Natural killer cell (primary cell): ENCODE results near the gene NYAP2. TPM values are rescaled to one million over a fixed set of nuclear protein-coding genes. Genes with fewer than 3 reads are reported as not detected.

ENCODE experiments used
- ATAC-seq, 3 donors: fragments of 150-1000 bp in 2 of 3; fragments of 200-7000 bp in 1 of 3; cut with Tn5 transposase; 1 replicate in 1 of 3; 2 replicates in 2 of 3; pipeline ENCODE4 v1.10.0; 2021; ENCODE audit warnings: mild to moderate bottlenecking in 2 of 3, moderate library complexity in 2 of 3
- DNase-seq, 2 donors: peaks; one replicate each; pipeline versions ENCODE4 v3.0.0 to v3.0.0-alpha.2; 2013 to 2021; ENCODE audit warnings: mixed read lengths in 1 of 2
- H3K27ac ChIP-seq: one replicate; pipeline ENCODE4 v1.5.1; 2013; ENCODE audit warnings: mild to moderate bottlenecking, low read length
- H3K27me3 ChIP-seq: one replicate; pipeline ENCODE4 v1.6.1; 2013; ENCODE audit warnings: low read length; ENCODE audit not compliant: control insufficient read depth, insufficient read depth
- H3K36me3 ChIP-seq: one replicate; pipeline ENCODE4 v1.6.1; 2013; ENCODE audit warnings: low read length; ENCODE audit not compliant: control insufficient read depth, insufficient read depth
- H3K4me1 ChIP-seq: one replicate; pipeline ENCODE4 v1.6.1; 2013; ENCODE audit warnings: low read length; ENCODE audit not compliant: control insufficient read depth, insufficient read depth
- H3K4me3 ChIP-seq: one replicate; pipeline ENCODE4 v1.5.1; 2013; ENCODE audit warnings: low read length
- H3K9me3 ChIP-seq: one replicate; pipeline ENCODE4 v1.6.1; 2013; ENCODE audit warnings: low read length; ENCODE audit not compliant: control insufficient read depth, insufficient read depth
- H3K27ac Mint-ChIP-seq, 2 donors: one replicate each; pipeline ENCODE4 v1.8.0; 2022; ENCODE audit warnings: mild to moderate bottlenecking in 2 of 2, mixed read lengths in 2 of 2, moderate library complexity in 1 of 2
- H3K27me3 Mint-ChIP-seq, 2 donors: one replicate each; pipeline ENCODE4 v1.8.0; 2022; ENCODE audit warnings: low read depth in 2 of 2, mixed read lengths in 2 of 2
- H3K36me3 Mint-ChIP-seq: one replicate; pipeline ENCODE4 v1.8.0; 2022; ENCODE audit warnings: mixed read lengths
- H3K4me1 Mint-ChIP-seq, 2 donors: one replicate each; pipeline ENCODE4 v1.8.0; 2022; ENCODE audit warnings: mixed read lengths in 2 of 2
- H3K4me3 Mint-ChIP-seq: one replicate; pipeline ENCODE4 v1.8.0; 2022; ENCODE audit warnings: mild to moderate bottlenecking, moderate library complexity, mixed read lengths
- H3K9me3 Mint-ChIP-seq, 2 donors: one replicate each; pipeline ENCODE4 v1.8.0; 2022; ENCODE audit warnings: mixed read lengths in 2 of 2
- CTCF ChIP-seq: fragments of 200-600 bp; IDR thresholded peaks from one replicate; pipeline ENCODE4 v1.8.0; 2022; ENCODE audit warnings: antibody characterized with exemption
- WGBS: methylation state at CpG from one replicate; pipeline ENCODE4 v1.1.7; 2013; ENCODE audit warnings: missing lambda C conversion rate; ENCODE audit not compliant: insufficient coverage; 5-methylcytosine and 5-hydroxymethylcytosine counted together
- intact Hi-C: fragments of 100-400 bp; cut with micrococcal nuclease; formaldehyde crosslinking; loops from one replicate; pipeline ENCODE4 v1.14.2; 2022
- total RNA-seq, 4 donors: library from RNA; stranded (reverse); fragments of 120-200 nt in 1 of 4; gene quantifications; one replicate each; pipeline versions ENCODE4 v1.2.3 to v1.2.4, GENCODE V29; 2013 to 2022

The NYAP2 gene
- total RNA-seq, 3 donors from 2014 or later (not counting 1 experiment from before 2014, with no cell fraction given): 0.14 TPM; not detected in 2

- no peak overlapping the region for H3K27ac Mint-ChIP-seq
- Histone ChIP-seq H3K9me3 (no peaks in the 10 kb centered on the region), H3K4me1 (no peaks in the 10 kb centered on the region), H3K36me3 (no peaks in the 10 kb centered on the region), H3K27me3 (no peaks in the 10 kb centered on the region), H3K27ac (no peak overlapping the region), H3K4me3 (no peak overlapping the region)
- peaks cover 2% of the 10 kb centered on the region in 2 donors for H3K9me3 Mint-ChIP-seq
- DNase-seq (no peak), ATAC-seq (no peak)
- WGBS: 79% methylated on average over 4 of the region's 4 CpGs
- no peak overlapping the region for H3K4me3 Mint-ChIP-seq
- H3K27me3 Mint-ChIP-seq: peaks cover 10 to 14% of the 10 kb centered on the region in 2 donors
- no peaks in the 10 kb centered on the region for H3K4me1 Mint-ChIP-seq
- no peak for TF ChIP-seq CTCF
- intact Hi-C loops: no loop called here
- no peaks in the 10 kb centered on the region for H3K36me3 Mint-ChIP-seq
These were observed 17.9 kb upstream of the NYAP2 start for GRCh38 chr2:225381609-225382008.

GRCh38 chr2:225398372-225398771 is 1.1 kb upstream of the NYAP2 start:
- H3K9me3 Mint-ChIP-seq: peaks cover 0 to 2% of the 10 kb centered on the region in 2 donors
- intact Hi-C loops: no loop called here
- no peaks in the 10 kb centered on the region for H3K36me3 Mint-ChIP-seq
- Histone ChIP-seq H3K36me3 (no peaks in the 10 kb centered on the region), H3K4me1 (no peaks in the 10 kb centered on the region), H3K9me3 (no peaks in the 10 kb centered on the region), H3K27me3 (peaks cover 3% of the 10 kb centered on the region), H3K27ac (no peak overlapping the region), H3K4me3 (no peak overlapping the region)
- H3K27me3 Mint-ChIP-seq: peaks cover 0 to 15% of the 10 kb centered on the region in 2 donors
- TF ChIP-seq CTCF: no peak
- no CpG with 5 or more reads among the region's 2 CpGs for WGBS
- H3K4me1 Mint-ChIP-seq: no peaks in the 10 kb centered on the region
- H3K27ac Mint-ChIP-seq: no peak overlapping the region
- ATAC-seq: no peak
- DNase-seq: no peak
- no peak overlapping the region for H3K4me3 Mint-ChIP-seq

GRCh38 chr2:225400060-225400511 is 576 bp downstream of the NYAP2 start:
- DNase-seq (peak in 1 of 2 donors; percentile 4), ATAC-seq (no peak)
- no peak for TF ChIP-seq CTCF
- WGBS: 18% methylated on average over 8 of the region's 8 CpGs
- Mint-ChIP-seq H3K9me3 (peaks cover 0 to 2% of the 10 kb centered on the region in 2 donors), H3K4me1 (no peaks in the 10 kb centered on the region), H3K36me3 (no peaks in the 10 kb centered on the region), H3K27ac (no peak overlapping the region), H3K4me3 (no peak overlapping the region), H3K27me3 (peaks cover 0 to 25% of the 10 kb centered on the region in 2 donors)
- Histone ChIP-seq H3K27ac (no peak overlapping the region), H3K27me3 (peaks cover 3% of the 10 kb centered on the region), H3K4me3 (no peak overlapping the region), H3K36me3 (no peaks in the 10 kb centered on the region), H3K4me1 (no peaks in the 10 kb centered on the region), H3K9me3 (no peaks in the 10 kb centered on the region)
- intact Hi-C loops: no loop called here
